GM12878 (cell line): ENCODE measurements around the gene HINT3. TPM values are rescaled to one million over a fixed set of nuclear protein-coding genes. Genes with fewer than 3 reads are reported as not detected.

Experiments
- ATAC-seq: fragments of 200-7000 bp; cut with Tn5 transposase; 3 replicates; pipeline ENCODE4 v1.9.1; 2020; ENCODE audit warnings: mild to moderate bottlenecking, moderate library complexity
- BruUV-seq: library from RNA; stranded (reverse); fragments of 400-500 nt; replicated peaks from 2 replicates; lab custom pipeline; 2021; lab: Mats Ljungman, UMichigan
- CTCF ChIA-PET: fragments of 300-600 bp; sonication (Branson Sonifier 250); formaldehyde crosslinking; extraction: SDS; loops from one replicate; lab custom pipeline; 2021; ENCODE audit warnings: inconsistent platforms; lab: Yijun Ruan, JAX
- POLR2A ChIA-PET: fragments of 350-600 bp; formaldehyde crosslinking; extraction: SDS; loops from one replicate; lab custom pipeline; 2021; ENCODE audit warnings: inconsistent platforms; lab: Charles Lee
- RAD21 ChIA-PET: fragments of 300-600 bp; sonication (Branson Sonifier 250); formaldehyde crosslinking; loops from one replicate; lab custom pipeline; 2023; ENCODE audit warnings: antibody characterized with exemption; ENCODE audit not compliant: unreplicated experiment; lab: Charles Lee
- SMC1A ChIA-PET: fragments of 300-600 bp; sonication (Branson Sonifier 250); formaldehyde crosslinking; loops from one replicate; lab custom pipeline; 2023; ENCODE audit not compliant: unreplicated experiment, uncharacterized antibody; lab: Charles Lee
- DNase-seq: peaks from one replicate; pipeline ENCODE4 v3.0.0-alpha.2; 2011; ENCODE audit warnings: low read depth, low spot score
- FAIRE-seq: peaks from 3 replicates; lab custom pipeline; 2011; peaks lifted over from hg19 to GRCh38; lab: Jason Lieb, UNC
- H2AFZ ChIP-seq: 2 replicates; pipeline ENCODE4 v1.6.0; 2011; ENCODE audit warnings: low read depth, low read length, control low read depth; ENCODE audit not compliant: control insufficient read depth
- H3K27ac ChIP-seq: 2 replicates; pipeline ENCODE4 v1.5.1; 2011; ENCODE audit warnings: control low read depth; ENCODE audit not compliant: control insufficient read depth, insufficient read depth
- H3K27me3 ChIP-seq, 2 experiments: replicated peaks in 1 of 2; 2 replicates each; pipeline versions ENCODE4 v1.6.0 to v1.6.1; 2011; ENCODE audit warnings: low read length in 1 of 2; ENCODE audit not compliant: control insufficient read depth in 2 of 2, insufficient read depth in 2 of 2
- H3K36me3 ChIP-seq, 2 experiments: 2 replicates each; pipeline ENCODE4 v1.5.1; 2011; ENCODE audit warnings: low read length in 1 of 2; ENCODE audit not compliant: control insufficient read depth in 2 of 2, insufficient read depth in 2 of 2
- H3K4me1 ChIP-seq: 2 replicates; pipeline ENCODE4 v1.6.1; 2011; ENCODE audit warnings: mild to moderate bottlenecking, low read length, moderate library complexity, mixed read lengths; ENCODE audit not compliant: control insufficient read depth, insufficient read depth
- H3K4me2 ChIP-seq: 2 replicates; pipeline ENCODE4 v1.6.0; 2011; ENCODE audit warnings: control low read depth; ENCODE audit not compliant: control insufficient read depth, insufficient read depth
- H3K4me3 ChIP-seq: fragments of 200-600 bp; sonication (generic); 2 replicates; pipeline ENCODE4 v1.5.1; 2016
- H3K79me2 ChIP-seq: 2 replicates; pipeline ENCODE4 v1.6.0; 2011; ENCODE audit warnings: low read length; ENCODE audit not compliant: control insufficient read depth, insufficient read depth
- H3K9ac ChIP-seq: 2 replicates; pipeline ENCODE4 v1.8.0; 2011; ENCODE audit warnings: low read length, control low read depth, mixed read lengths; ENCODE audit not compliant: control insufficient read depth, insufficient read depth
- H3K9me3 ChIP-seq: replicated peaks from 3 replicates; pipeline ENCODE4 v1.5.1; 2011; ENCODE audit warnings: mild to moderate bottlenecking, low read length; ENCODE audit not compliant: control insufficient read depth, insufficient read depth
- H4K20me1 ChIP-seq: 2 replicates; pipeline ENCODE4 v1.6.0; 2011; ENCODE audit not compliant: control insufficient read depth, insufficient read depth
- CHD2 ChIP-seq: IDR thresholded peaks from 2 replicates; pipeline ENCODE4 v1.6.1; 2011; ENCODE audit warnings: low read depth, low read length, improper control_type of control experiment, borderline replicate concordance
- EP300 ChIP-seq, 2 experiments: fragments of 150-350 bp in 1 of 2; IDR thresholded peaks; 2 replicates each; pipeline ENCODE4 v1.6.1; 2011 to 2012; ENCODE audit warnings: low read depth in 2 of 2, low read length in 2 of 2, borderline replicate concordance in 1 of 2, improper control_type of control experiment in 1 of 2, inconsistent platforms in 1 of 2; ENCODE audit not compliant: control insufficient read depth in 1 of 2
- EZH2 ChIP-seq: IDR thresholded peaks from 2 replicates; pipeline ENCODE4 v1.6.1; 2012; ENCODE audit warnings: low read depth, mild to moderate bottlenecking, control low read depth, inconsistent platforms, low read length, borderline replicate concordance; ENCODE audit not compliant: control insufficient read depth
- IRF3 ChIP-seq: fragments of 450-650 bp; IDR thresholded peaks from 2 replicates; pipeline ENCODE4 v1.6.1; 2014; ENCODE audit warnings: mild to moderate bottlenecking
- POU2F2 ChIP-seq: IDR thresholded peaks from 3 replicates; pipeline ENCODE4 v1.6.1; 2011; ENCODE audit warnings: low read depth, mild to moderate bottlenecking, low read length, borderline replicate concordance
- STAT3 ChIP-seq: IDR thresholded peaks from 2 replicates; pipeline ENCODE4 v1.6.1; 2011; ENCODE audit warnings: low read depth, low read length, improper control_type of control experiment
- WGBS: methylation state at CpG from one replicate; pipeline ENCODE4 v1.1.6; 2016; ENCODE audit warnings: low lambda C conversion rate; ENCODE audit not compliant: insufficient replicate concordance, insufficient coverage; ENCODE audit errors: missing lambda C conversion rate; 5-methylcytosine and 5-hydroxymethylcytosine counted together
- in situ Hi-C: fragments of 300-500 bp; cut with MboI; formaldehyde crosslinking; loops from 9 replicates; pipeline ENCODE4 v1.14.3; 2018; ENCODE audit warnings: mixed read lengths
- intact Hi-C: fragments of 100-400 bp; cut with micrococcal nuclease; formaldehyde crosslinking; loops from one replicate; pipeline ENCODE4 v1.14.2; 2022; ENCODE audit not compliant: unreplicated experiment
- polyA plus RNA-seq, 11 experiments: library from polyadenylated mRNA; depleted of rRNA in 4 of 11; unstranded in 6 of 11; stranded (reverse) in 5 of 11; fragments of >200 nt; fragmentation: Nextera tagmentation in 4 of 11; fragmentation: Illumina TruSeq in 1 of 11; extraction: Ambion mirVana in 4 of 11; extraction: Trizol in 1 of 11; gene quantifications; 1 replicate in 1 of 11; 2 replicates in 10 of 11; pipeline versions ENCODE4 v1.2.1 to v1.2.3, GENCODE V29; 2011 to 2016; ENCODE audit warnings: inconsistent platforms in 2 of 11, missing spikeins in 2 of 11, low read depth in 1 of 11
- total RNA-seq, 4 experiments: library from RNA; depleted of rRNA in 3 of 4; stranded (reverse); fragments of >200 nt in 3 of 4; fragmentation: Illumina TruSeq in 1 of 4; extraction: Trizol in 1 of 4; gene quantifications; 2 replicates each; pipeline versions ENCODE4 v1.2.1 to v1.2.3, GENCODE V29; 2013 to 2021

HINT3 gene
- total and polyA plus RNA-seq, 10 of the 15 experiments (the other 5 are each of a cell fraction or from before 2014, with no cell fraction given), result 0.72 to 9.1 (median 5.4) TPM

GRCh38 chr6:125913145-125913544 is 43.4 kb upstream of the HINT3 start:
- intact Hi-C loops, result no loop called here

More at GRCh38 chr6:125913145-125913544, 43.4 kb upstream of the HINT3 start:
- ChIA-PET CTCF (interaction anchor here (1.1 to 14.8 kb wide), 4 partner anchors 7 to 132 kb away, joined by 4 to 153 read pairs (median 7); partner anchors contain the start of gene HINT3), RAD21 (no interaction called here), POLR2A (interaction anchor here (0.5 kb wide), 1 partner anchor 1029 kb away, joined by 3 read pairs; no protein-coding TSS in a partner anchor), SMC1A (interaction anchor here (1.6 to 1.7 kb wide), 2 partner anchors 15 to 43 kb away, joined by 3 to 5 read pairs; partner anchors contain the start of gene HINT3)
- in situ Hi-C loops, result no loop called here
- no peak for ATAC-seq
- no peak for TF ChIP-seq CHD2
- no peak for TF ChIP-seq POU2F2
- TF ChIP-seq EZH2, result no peak
- TF ChIP-seq IRF3, result no peak
- TF ChIP-seq EP300 (IDR thresholded peaks at IDR 0.05; ENCODE audit: borderline replicate concordance in 1 of 2, control insufficient read depth in 1 of 2, low read depth in 2 of 2, low read length in 2 of 2), result no peak
- no peak for TF ChIP-seq STAT3
- Histone ChIP-seq H3K27me3 (no peaks in the 10 kb centered on the region), H3K9me3 (no peaks in the 10 kb centered on the region), H3K4me1 (peaks cover 16% of the 10 kb centered on the region), H3K9ac (no peak overlapping the region), H3K79me2 (no peaks in the 10 kb centered on the region; the same call in 1 of the 2 replicates), H3K4me2 (no peak overlapping the region), H3K27ac (no peak overlapping the region), H3K4me3 (no peak overlapping the region), H2AFZ (no peak overlapping the region), H4K20me1 (no peaks in the 10 kb centered on the region), H3K36me3 (peaks cover 2 to 9% of the 10 kb centered on the region in 2 experiments; a peak in 3 of 4 replicates)
- no TSS peak for BruUV-seq
- no peak for DNase-seq
- WGBS, result 100% methylated on average over 1 of the region's 1 CpG
- no peak for FAIRE-seq
